ENCODE results near the gene MAP3K5. TPM values are rescaled to one million over a fixed set of nuclear protein-coding genes. Genes with fewer than 3 reads are reported as not detected.

MAP3K5 gene
- total RNA-seq, 2 experiments from 2014 or later = 23.4 to 24.0 TPM

GRCh38 chr6:136520517-136520916, 271.8 kb downstream of the MAP3K5 start:
- CTCF ChIA-PET = interaction anchor here (1.6 kb wide), 1 partner anchor 11 kb away, joined by 4 read pairs; no protein-coding TSS in a partner anchor
- no peak overlapping the region for H3K4me3 Mint-ChIP-seq
- POLR2A ChIA-PET = no interaction called here
- no peak for DNase-seq
- H3K36me3 Mint-ChIP-seq (ENCODE audit: low read depth) = no peaks in the 10 kb centered on the region
- H3K27ac Mint-ChIP-seq = no peak overlapping the region
- peaks cover 4% of the 10 kb centered on the region for H3K4me1 Mint-ChIP-seq
- peaks cover 6% of the 10 kb centered on the region for H3K27me3 Mint-ChIP-seq
- no peaks in the 10 kb centered on the region for H3K9me3 Mint-ChIP-seq

GRCh38 chr6:136517582-136517981, 274.7 kb downstream of the MAP3K5 start:
- Mint-ChIP-seq H3K4me1 (no peaks in the 10 kb centered on the region), H3K27me3 (peaks cover 4% of the 10 kb centered on the region), H3K27ac (no peak overlapping the region), H3K36me3 (ENCODE audit: low read depth) (no peaks in the 10 kb centered on the region), H3K9me3 (no peaks in the 10 kb centered on the region), H3K4me3 (no peak overlapping the region)
- POLR2A ChIA-PET = no interaction called here
- CTCF ChIA-PET = no interaction called here
- DNase-seq = no peak

- no peak for DNase-seq
- POLR2A ChIA-PET = no interaction called here
- H3K9me3 Mint-ChIP-seq = no peaks in the 10 kb centered on the region
Measured at GRCh38 chr6:136517002-136517401, 275.3 kb downstream of the MAP3K5 start.

GRCh38 chr6:136514591-136514990, 277.7 kb downstream of the MAP3K5 start:
- H3K36me3 Mint-ChIP-seq (ENCODE audit: low read depth) = no peaks in the 10 kb centered on the region
- ChIA-PET POLR2A (no interaction called here), CTCF (no interaction called here)
- H3K4me1 Mint-ChIP-seq = peaks cover 9% of the 10 kb centered on the region
- no peaks in the 10 kb centered on the region for H3K9me3 Mint-ChIP-seq
- DNase-seq = no peak
- peaks cover 4% of the 10 kb centered on the region for H3K27me3 Mint-ChIP-seq
- no peak overlapping the region for H3K27ac Mint-ChIP-seq
- no peak overlapping the region for H3K4me3 Mint-ChIP-seq

More at GRCh38 chr6:136517002-136517401, 275.3 kb downstream of the MAP3K5 start:
- Mint-ChIP-seq H3K4me1 (no peaks in the 10 kb centered on the region), H3K36me3 (ENCODE audit: low read depth) (no peaks in the 10 kb centered on the region), H3K27ac (no peak overlapping the region), H3K27me3 (peaks cover 4% of the 10 kb centered on the region), H3K4me3 (no peak overlapping the region)
- CTCF ChIA-PET = no interaction called here

GRCh38 chr6:136511926-136512325, 280.4 kb downstream of the MAP3K5 start:
- Mint-ChIP-seq H3K36me3 (ENCODE audit: low read depth) (no peaks in the 10 kb centered on the region), H3K27ac (no peak overlapping the region)
- POLR2A ChIA-PET = no interaction called here

GRCh38 chr6:136511397-136511796, 280.9 kb downstream of the MAP3K5 start:
- Mint-ChIP-seq H3K9me3 (no peaks in the 10 kb centered on the region), H3K27ac (no peak overlapping the region), H3K4me3 (no peak overlapping the region), H3K36me3 (ENCODE audit: low read depth) (no peaks in the 10 kb centered on the region), H3K4me1 (peaks cover 12% of the 10 kb centered on the region), H3K27me3 (no peaks in the 10 kb centered on the region)
- DNase-seq = no peak
- ChIA-PET CTCF (no interaction called here), POLR2A (no interaction called here)

More at GRCh38 chr6:136511926-136512325, 280.4 kb downstream of the MAP3K5 start:
- Mint-ChIP-seq H3K9me3 (no peaks in the 10 kb centered on the region), H3K4me3 (no peak overlapping the region), H3K4me1 (peaks cover 12% of the 10 kb centered on the region), H3K27me3 (peaks cover under 1% of the 10 kb centered on the region)
- DNase-seq = no peak
- CTCF ChIA-PET = no interaction called here

GRCh38 chr6:136510782-136511181, 281.5 kb downstream of the MAP3K5 start:
- Mint-ChIP-seq H3K9me3 (no peaks in the 10 kb centered on the region), H3K27ac (no peak overlapping the region), H3K27me3 (no peaks in the 10 kb centered on the region), H3K4me3 (no peak overlapping the region), H3K36me3 (ENCODE audit: low read depth) (no peaks in the 10 kb centered on the region), H3K4me1 (peaks cover 12% of the 10 kb centered on the region)
- CTCF ChIA-PET = no interaction called here
- DNase-seq = no peak
- POLR2A ChIA-PET = no interaction called here

- Mint-ChIP-seq H3K4me1 (peaks cover 12% of the 10 kb centered on the region), H3K9me3 (no peaks in the 10 kb centered on the region), H3K27ac (no peak overlapping the region), H3K27me3 (no peaks in the 10 kb centered on the region), H3K36me3 (ENCODE audit: low read depth) (no peaks in the 10 kb centered on the region), H3K4me3 (no peak overlapping the region)
- no peak for DNase-seq
- ChIA-PET CTCF (interaction anchor here (1.0 kb wide), 1 partner anchor 10 kb away, joined by 4 read pairs; no protein-coding TSS in a partner anchor), POLR2A (no interaction called here)
Measured at GRCh38 chr6:136510299-136510698, 282.0 kb downstream of the MAP3K5 start.

GRCh38 chr6:136508725-136509392, 283.4 kb downstream of the MAP3K5 start:
- CTCF ChIA-PET = interaction anchor here (0.8 kb wide), 1 partner anchor 284 kb away, joined by 3 read pairs; the partner anchor contains the start of gene MAP3K5
- peaks cover 12% of the 10 kb centered on the region for H3K4me1 Mint-ChIP-seq

More at GRCh38 chr6:136508725-136509392, 283.4 kb downstream of the MAP3K5 start:
- Mint-ChIP-seq H3K9me3 (no peaks in the 10 kb centered on the region), H3K27ac (no peak overlapping the region), H3K36me3 (ENCODE audit: low read depth) (no peaks in the 10 kb centered on the region), H3K27me3 (no peaks in the 10 kb centered on the region), H3K4me3 (no peak overlapping the region)
- no peak for DNase-seq
- POLR2A ChIA-PET = no interaction called here

Other genes starting within 250 kb of the MAP3K5 start
- gene MAP7, start 242.1 kb downstream of the MAP3K5 start, total RNA-seq = 1 to 10 TPM; 2.1 to 2.3 TPM
- gene PEX7, start 30.1 kb upstream of the MAP3K5 start, total RNA-seq = 1 to 10 TPM; 3.4 to 4.1 TPM
- not detected for gene SLC35D3, start 129.8 kb upstream of the MAP3K5 start, total RNA-seq

Data from activated CD4-positive, alpha-beta T cell treated with anti-CD3 and anti-CD28 coated beads, Interleukin-2, amount 10 ng/mL, durations not matched to agents 7 days and 5 days (primary cell).